ENCODE results near the gene NPC1L1. TPM values are rescaled to one million over a fixed set of nuclear protein-coding genes. Genes with fewer than 3 reads are reported as not detected.

NPC1L1 gene
- total and polyA plus RNA-seq, 2 of the 13 experiments (the other 11 are each of a cell fraction or from before 2014, with no cell fraction given): 4.8 to 14.5 TPM

DNA sequence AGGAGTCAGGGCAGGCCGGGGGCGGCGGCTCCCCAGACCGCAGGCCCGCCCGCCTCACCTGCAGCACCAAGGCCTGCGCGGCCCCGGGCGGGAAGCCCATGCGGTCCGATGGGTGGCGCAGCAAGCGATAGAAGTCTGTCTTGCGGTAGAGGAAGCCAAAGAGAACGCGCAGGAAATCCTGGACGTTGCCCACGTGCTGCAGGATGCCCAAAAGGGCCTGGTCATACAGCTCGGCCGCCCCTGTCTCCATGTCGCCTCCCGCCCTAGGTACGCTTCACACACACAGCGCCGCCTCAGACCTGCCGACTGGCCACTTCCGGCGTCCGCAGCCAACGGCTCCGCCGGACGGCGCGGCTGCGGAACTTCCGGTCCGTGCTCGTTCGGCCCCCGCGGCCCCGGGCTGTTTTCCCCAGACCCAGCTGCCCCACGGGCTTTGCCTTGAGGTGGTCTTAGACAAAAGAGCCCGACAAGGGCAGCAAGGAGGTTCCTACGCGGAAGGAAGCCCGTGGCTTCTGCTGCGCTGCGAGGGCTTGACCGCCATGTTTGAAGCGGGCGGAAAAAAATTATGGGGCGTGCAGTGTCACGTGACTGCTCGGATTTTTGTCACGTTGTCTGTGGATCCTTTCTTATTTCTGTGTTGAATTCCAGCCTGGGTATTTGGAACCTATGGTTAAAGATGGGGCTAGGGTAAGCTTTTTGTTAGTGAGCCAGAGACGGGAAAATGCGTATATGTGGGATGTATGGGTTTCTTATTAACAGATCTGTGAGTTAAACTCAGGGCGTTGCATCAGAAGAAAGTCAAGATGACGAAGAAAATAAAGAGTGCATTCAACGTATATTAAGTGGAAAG is 50.6 kb downstream of the NPC1L1 start, which contains the start of gene NUDCD3 (continued):
- no peak for TF ChIP-seq ZNF766 (CRISPR knock-in tag; IDR thresholded peaks at IDR 0.05; ENCODE audit: borderline replicate concordance)
- peak; percentile 57; the same call in 1 of the 2 replicates for TF ChIP-seq RXRA (CRISPR knock-in tag; IDR thresholded peaks at IDR 0.05)
- TF ChIP-seq SNRNP70 (IDR thresholded peaks at IDR 0.05; ENCODE audit: low read depth, low read length): no peak
- no peak for TF ChIP-seq ZNF253 (CRISPR knock-in tag; IDR thresholded peaks at IDR 0.05; ENCODE audit: borderline replicate concordance)
- peak; percentile 50; the same call in 1 of the 2 replicates for TF ChIP-seq NFRKB (IDR thresholded peaks at IDR 0.05)
- TF ChIP-seq ZNF879 (CRISPR knock-in tag; IDR thresholded peaks at IDR 0.05): no peak; the same call in 1 of the 2 replicates
- TF ChIP-seq, protein P1, sequence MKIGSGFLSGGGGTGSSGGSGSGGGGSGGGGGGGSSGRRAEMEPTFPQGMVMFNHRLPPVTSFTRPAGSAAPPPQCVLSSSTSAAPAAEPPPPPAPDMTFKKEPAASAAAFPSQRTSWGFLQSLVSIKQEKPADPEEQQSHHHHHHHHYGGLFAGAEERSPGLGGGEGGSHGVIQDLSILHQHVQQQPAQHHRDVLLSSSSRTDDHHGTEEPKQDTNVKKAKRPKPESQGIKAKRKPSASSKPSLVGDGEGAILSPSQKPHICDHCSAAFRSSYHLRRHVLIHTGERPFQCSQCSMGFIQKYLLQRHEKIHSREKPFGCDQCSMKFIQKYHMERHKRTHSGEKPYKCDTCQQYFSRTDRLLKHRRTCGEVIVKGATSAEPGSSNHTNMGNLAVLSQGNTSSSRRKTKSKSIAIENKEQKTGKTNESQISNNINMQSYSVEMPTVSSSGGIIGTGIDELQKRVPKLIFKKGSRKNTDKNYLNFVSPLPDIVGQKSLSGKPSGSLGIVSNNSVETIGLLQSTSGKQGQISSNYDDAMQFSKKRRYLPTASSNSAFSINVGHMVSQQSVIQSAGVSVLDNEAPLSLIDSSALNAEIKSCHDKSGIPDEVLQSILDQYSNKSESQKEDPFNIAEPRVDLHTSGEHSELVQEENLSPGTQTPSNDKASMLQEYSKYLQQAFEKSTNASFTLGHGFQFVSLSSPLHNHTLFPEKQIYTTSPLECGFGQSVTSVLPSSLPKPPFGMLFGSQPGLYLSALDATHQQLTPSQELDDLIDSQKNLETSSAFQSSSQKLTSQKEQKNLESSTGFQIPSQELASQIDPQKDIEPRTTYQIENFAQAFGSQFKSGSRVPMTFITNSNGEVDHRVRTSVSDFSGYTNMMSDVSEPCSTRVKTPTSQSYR (CRISPR knock-in tag; IDR thresholded peaks at IDR 0.05; ENCODE audit: borderline replicate concordance): peak; percentile 21; the same call in 1 of the 2 replicates
- TF ChIP-seq XBP1 (CRISPR knock-in tag; IDR thresholded peaks at IDR 0.05): no peak
- TF ChIP-seq ZNF296 (CRISPR knock-in tag; conservative IDR thresholded peaks at IDR 0.05): peak; percentile 62
- TF ChIP-seq TBP (CRISPR knock-in tag; IDR thresholded peaks at IDR 0.05): no peak
- TF ChIP-seq ZNF564 (CRISPR knock-in tag; IDR thresholded peaks at IDR 0.05): no peak
- TF ChIP-seq SAFB2 (CRISPR knock-in tag; IDR thresholded peaks at IDR 0.05; ENCODE audit: borderline replicate concordance, low read depth): no peak
- TF ChIP-seq HCFC1 (IDR thresholded peaks at IDR 0.05; ENCODE audit: low read depth, low read length): peak; percentile 58
- no peak for TF ChIP-seq ESRRA (CRISPR knock-in tag; IDR thresholded peaks at IDR 0.05; ENCODE audit: low read depth)
- TF ChIP-seq ZNF503 (CRISPR knock-in tag; IDR thresholded peaks at IDR 0.05): no peak
- TF ChIP-seq PITX1 (CRISPR knock-in tag; IDR thresholded peaks at IDR 0.05): peak; percentile 47; the same call in 1 of the 2 replicates
- no peak for TF ChIP-seq ZNF775 (CRISPR knock-in tag; IDR thresholded peaks at IDR 0.05; ENCODE audit: borderline replicate concordance)
- peak; percentile 96 for TF ChIP-seq ZNF839 (CRISPR knock-in tag; IDR thresholded peaks at IDR 0.05; ENCODE audit: borderline replicate concordance)
- no peak for TF ChIP-seq ZFYVE20 (CRISPR knock-in tag; IDR thresholded peaks at IDR 0.05; ENCODE audit: borderline replicate concordance, low read depth)

All from HepG2 (cell line).